Left renal pelvis (tissue), 4 donors: ENCODE data around the gene DRC1. TPM values are rescaled to one million over a fixed set of nuclear protein-coding genes. Genes with fewer than 3 reads are reported as not detected.
A peak's percentile ranks its signal among the peaks of the same experiment; 100 is the strongest.
"Not testable (repeated sequence)": the region's sequence is repeated elsewhere in the genome, so short reads cannot be mapped to it uniquely, and the experiment has no call there.

Source experiments
- DNase-seq, 4 donors: peaks; one replicate each; pipeline ENCODE4 v3.0.0-alpha.2; 2013; ENCODE audit warnings: low read depth in 4 of 4, low spot score in 3 of 4
- polyA plus RNA-seq, 4 donors: library from polyadenylated mRNA; unstranded; fragments of 120-200 nt; gene quantifications; one replicate each; pipeline ENCODE4 v1.2.1, GENCODE V29; 2013; ENCODE audit not compliant: insufficient read length in 4 of 4

Gene DRC1
- polyA plus RNA-seq, 4 donors: 0.29 to 3.6 (median 3.3) TPM

DNA sequence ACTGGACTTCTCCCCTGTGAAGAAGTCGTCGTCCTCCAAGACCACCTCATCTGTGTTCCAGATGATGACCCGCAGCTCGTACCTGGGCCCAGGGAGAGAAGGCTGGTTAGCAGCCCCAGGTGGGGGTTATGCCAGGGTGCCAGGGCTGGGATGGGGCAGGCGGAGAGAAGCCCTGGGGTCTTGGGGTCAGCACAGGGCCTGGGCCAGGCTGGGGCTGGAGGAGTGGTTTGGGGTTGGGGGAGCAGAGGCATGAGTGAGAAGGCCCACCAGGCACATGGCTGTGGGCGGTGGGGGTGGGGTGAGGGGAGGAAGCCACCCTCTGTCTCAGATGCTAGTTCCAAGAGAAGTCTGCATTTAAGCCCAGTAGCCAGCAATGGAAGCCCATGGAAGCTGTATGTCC, 60.4 kb downstream of the DRC1 start:
- DNase-seq: no peak

DNA sequence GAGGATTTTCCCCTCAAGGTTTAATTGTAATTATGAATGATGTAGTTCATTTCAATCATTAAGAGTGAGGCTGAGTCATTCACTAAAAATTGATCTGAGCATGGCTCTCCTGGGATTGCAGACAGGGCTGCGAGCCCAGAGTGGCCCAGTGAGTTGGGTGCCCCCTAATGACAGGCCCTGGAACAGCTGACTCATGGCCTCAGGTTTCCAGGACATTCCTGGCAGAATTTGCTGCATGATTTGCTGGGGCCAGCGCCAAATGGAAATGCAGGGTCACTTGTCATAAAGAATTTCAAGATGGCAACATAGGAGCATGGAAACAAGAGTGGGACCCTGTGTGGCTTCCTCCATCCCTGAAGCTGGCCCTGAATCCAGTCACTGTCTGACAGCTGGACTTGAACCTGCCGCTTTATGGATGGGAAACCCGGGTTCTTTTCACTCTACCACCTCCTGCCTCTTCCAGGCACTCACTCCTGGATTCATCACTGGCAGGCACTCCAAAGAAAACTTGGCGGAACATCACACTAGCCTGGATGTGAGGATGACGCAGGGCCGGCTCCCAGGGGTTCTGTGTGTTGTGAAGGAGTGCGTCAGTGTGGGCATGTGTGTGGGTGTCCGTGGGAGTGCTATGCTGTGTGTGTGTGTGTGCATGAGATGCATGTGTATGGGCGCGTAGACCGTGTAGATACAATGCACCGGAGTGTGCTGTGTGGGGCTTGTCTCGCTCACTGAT, 61.0 kb downstream of the DRC1 start:
- no peak for DNase-seq

DNA sequence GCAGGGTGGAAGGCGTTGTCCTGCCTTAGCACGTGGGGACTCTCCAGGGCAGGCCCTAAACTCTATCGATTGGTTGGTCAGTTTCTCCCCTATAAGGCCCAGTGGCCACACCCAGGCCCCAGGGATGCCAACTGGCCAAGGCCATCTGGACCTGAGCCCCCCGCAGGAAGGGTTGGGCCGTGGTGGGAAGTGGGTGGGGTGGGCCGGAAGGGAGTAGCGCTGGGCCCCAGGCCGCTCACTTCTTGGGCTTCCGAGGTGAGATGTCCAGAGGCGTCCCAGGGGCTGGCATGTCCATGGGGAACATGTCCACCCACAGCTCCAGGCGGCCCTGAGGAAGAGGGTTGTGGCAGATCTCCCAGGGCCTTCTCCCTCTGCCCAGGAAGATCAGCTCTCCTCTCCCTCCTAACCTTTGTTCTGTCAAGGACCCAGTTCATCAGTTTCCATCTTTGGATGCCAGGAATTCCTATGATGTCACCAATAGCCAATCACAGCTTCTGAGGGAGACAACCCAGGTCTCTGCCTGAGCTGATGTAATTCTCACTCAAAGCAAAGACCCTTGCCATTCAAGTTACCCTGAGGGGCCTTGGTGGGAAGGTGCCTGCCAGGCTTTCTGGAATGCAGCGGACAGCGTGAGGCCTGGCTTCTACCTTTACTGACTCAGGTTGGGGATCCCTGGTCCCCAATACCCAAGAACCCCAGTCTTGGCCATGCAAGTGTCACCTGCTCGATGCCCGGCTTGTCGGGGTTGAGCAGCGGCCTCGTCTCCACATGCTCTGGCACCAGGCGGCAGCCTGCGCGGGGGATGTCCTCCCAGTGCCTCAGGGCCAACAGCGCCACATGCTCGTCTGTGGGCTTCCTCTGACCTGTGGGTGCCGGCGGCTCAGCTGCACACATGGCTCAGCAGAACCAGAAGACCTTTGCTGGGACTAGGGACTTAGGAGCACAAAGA, 61.8 kb downstream of the DRC1 start:
- DNase-seq: no peak

DNA sequence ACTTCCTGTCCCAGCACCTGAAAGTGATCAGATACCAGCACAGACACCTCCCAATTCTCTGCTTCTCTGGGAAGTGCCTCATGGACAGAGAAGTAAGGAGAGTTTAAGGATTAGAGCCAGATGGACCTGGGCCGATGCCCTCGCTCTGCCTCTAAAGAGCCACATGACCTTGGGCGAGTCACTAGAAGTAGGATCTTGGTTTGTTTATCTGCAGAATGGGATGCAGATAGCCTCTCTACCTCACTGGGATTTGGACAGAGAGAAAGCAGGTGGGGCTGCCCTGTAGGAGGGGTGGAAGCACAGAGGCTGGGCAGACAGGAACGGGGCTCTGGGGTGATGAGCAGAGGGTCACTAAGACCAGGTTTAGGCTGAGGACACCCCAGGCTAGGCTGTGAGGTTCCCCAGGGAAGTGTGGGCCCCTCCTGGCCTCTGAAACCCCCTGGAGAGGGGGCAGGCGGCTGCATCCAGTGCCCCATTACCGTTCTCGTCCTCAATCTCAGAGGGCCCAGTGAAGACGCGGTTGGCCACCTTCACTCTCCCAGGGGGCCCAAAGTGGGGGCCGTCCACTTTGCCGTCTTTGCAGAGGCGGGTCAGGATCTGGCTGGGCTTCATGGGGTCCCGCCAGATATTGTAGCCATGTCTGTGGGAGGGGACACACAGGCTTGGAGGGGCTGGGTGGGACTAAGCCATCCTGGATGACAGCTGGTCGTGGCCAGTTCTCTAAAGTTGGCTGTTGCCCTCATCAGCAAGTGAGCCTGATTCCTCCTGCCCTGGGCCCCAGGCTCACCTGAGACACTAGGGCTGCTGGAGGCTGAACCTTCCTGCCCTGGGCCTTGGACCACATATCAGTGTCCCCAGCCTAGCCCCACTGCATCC, 62.9 kb downstream of the DRC1 start:
- DNase-seq: no peak

DNA sequence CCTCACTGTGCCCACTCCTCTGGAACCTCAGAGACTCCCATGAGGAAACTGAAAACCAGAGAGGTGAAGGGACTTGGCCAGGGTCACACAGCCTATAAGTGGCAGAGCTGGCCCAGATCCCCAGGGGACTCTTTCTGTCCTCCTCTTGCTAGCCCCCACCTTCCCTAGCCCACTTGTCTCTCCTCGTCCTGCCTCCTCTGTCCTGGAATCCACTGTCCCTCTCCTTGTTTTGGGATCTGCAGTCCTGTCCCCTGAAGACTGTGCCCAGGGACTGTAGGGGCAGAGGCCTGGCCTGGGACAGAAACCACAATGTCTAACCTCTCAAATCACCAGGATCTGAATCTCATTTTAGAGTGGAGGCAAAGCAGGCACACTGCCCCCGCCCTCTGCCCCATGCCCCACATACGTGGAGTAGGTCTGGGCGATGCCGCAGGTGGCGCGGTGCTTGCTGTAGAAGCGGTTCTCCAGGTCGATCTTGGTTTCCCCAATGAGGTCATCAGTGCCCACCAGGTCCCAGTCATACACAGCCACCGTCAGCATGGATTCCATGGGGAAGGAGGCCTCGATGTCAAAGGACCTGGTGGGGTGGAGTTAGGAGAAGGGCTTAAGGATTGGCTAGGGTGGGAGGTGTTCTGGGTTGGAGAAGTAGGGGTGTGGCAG, 63.7 kb downstream of the DRC1 start:
- no peak for DNase-seq

DNA sequence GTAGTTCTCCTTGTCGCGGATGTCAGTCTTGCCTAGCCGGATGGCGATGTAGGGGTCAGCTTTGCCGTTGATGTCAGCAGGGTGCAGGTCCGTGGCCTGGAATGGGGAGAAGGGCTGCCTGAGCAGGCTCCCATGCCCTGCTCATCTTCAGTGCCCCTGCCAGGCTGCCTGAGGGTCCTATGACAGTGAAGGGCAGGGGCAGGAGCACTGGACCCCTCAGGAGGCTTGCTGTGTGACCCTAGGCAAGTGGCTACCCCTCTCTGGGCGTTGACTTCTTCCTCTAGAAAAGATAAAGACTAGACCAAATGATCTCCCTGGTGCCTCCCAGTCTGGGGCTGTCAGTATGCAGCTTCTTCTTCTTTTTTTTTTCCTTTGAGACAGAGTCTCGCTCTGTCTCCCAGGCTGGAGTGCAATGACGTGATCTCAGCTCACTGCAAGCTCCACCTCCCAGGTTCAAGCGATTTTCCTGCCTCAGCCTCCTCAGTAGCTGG, 64.3 kb downstream of the DRC1 start:
- no peak for DNase-seq

DNA sequence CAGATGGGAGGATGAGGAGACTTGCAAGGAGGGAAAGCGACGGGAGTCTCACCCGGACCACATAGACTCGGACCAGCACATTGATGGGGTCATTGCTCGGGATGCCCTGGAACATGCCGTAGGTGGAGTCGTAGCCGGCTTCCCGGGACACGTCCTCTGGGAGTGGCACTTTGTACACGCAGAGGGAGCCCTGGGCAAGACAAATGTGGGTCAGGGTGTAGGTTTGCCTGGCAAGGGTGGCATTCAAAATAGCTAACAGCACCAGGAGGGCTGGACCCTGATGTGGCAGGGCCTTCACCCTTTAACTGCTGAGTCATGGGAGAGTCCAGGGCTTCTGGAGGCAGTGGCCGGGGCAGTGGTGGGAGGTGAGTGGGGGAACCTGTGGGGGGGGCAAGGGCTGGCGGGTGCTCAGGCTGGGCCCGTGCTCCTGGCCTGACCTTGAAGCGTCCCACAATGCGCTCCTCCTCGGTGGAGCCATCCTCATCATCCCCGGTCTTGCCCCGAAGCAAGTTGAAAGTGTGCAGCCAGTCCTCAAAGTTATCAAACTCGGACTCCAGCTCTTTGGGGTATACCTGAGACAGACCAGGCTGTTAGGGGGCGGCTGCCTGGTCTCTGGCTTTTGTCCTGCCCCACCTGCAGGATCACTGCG, 65.1 kb downstream of the DRC1 start:
- no peak for DNase-seq

- DNase-seq: not testable (repeated sequence)
These were observed 66.8 kb downstream of the DRC1 start for GRCh38 chr2:26468544-26468943.

DNA sequence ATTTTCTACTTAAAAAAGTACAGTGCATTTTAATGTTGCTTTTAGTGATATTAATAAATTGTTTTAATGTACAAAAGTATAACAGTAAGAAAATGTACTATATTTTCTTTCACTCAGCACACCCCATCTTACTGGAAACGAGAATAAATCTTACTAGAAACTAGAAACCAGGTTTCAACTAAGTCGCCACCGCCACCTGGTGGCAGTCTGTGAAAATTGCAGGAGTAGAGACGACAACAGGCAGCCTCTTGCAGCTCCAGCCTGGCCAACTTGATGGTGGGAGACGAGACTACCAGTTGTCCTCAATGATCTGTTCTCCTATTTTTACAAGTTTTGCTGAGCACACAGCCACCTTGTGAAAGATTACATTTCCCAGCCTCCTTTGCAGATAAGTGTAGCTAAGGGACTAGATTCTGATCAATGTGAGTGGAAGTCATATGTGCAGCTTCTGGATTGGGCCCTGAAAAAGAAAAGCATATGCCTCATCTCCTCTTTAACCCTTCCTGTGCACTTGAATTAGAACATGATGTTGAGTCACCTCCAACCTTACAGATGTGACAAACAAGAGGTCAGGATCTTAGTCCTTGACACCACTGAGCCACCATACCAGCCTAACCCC, 67.5 kb downstream of the DRC1 start:
- peak in 1 of 4 donors; percentile 21 for DNase-seq

- DNase-seq: no peak
These were observed 68.2 kb downstream of the DRC1 start for GRCh38 chr2:26469955-26470354.

DNA sequence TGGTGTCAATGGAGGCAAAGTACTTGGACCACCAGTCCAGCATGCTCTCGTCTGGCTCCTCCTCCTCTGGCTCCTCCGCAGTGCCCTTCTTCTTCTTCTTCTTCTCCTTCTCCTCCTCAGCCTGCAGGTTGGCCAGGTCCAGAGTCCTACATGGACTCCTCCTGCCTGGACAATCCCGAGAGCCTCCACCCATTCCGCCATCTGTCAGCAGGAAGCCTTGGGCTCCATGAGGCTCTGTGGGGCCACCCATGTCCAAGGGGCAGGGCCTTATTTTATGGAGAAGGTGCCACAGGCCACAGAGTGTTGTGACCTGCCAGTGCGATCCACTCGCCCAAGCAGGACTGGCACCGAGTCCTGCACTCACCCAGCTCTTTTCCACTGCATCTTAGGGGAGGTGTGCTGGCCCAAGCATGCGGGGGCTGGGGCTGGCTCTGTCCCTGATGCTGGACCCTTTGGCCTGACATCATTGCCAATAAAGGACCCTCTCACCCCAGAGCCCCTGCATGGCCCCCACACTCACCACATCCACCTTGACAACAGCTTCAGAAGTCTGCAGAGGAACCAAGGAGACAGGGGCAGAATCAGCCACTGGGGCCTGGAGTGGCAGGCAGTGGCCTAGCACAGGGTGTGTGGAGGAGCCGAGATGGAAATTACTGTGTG, 69.0 kb downstream of the DRC1 start:
- DNase-seq: no peak

DNA sequence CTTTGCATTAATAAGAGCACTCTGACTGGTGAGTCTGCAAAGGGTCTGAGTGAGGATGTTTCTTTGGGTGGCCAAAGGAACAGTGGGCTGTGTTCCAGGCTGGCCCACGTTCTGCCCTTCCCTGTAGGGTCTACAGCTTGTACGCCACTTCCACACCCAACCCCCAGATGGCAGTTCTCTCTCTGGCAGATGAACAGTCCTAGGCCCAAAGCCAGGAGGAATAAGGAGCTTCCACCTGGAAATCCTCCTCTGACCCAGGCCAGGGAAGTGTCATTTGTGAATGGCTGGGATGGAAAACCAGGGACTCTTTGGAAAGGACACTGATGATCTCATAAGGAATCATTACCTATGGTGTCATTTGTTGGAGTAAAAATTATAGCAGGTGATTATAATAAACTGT, 69.6 kb downstream of the DRC1 start:
- no peak for DNase-seq

- DNase-seq: no peak
These were observed 70.3 kb downstream of the DRC1 start for GRCh38 chr2:26471766-26472706.

- DNase-seq: no peak
These were observed 71.3 kb downstream of the DRC1 start for GRCh38 chr2:26472821-26473655.

- DNase-seq: no peak
These were observed 72.1 kb downstream of the DRC1 start for GRCh38 chr2:26473796-26474195.

DNA sequence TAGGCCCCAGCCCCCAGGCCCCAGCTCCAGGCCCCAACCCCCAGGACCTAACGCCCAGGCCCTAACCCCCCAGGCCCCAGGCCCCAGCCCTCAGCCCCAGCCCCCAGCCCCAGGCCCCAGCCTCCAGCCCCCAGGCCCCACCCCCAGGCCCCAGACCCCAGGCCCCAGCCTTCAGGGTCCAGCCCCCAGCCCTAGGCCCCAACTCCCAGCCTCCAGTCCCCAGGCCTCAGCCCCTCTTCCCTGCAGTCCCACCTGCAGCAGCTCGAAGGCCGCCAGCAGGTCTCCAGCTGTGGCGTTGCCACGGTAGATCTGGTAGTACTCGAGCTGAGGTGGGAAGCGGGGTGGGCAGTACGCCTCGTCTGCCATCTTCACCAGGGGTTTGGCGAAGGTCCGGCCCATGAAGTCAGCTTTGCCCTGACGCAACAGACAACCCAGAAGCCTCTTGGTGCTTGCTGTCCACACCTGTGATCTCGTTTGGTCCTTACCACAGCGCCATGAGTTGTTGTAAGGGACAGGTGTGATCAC, 72.6 kb downstream of the DRC1 start:
- DNase-seq: no peak
